ENCODE measurements around the gene RFTN1.

DNA sequence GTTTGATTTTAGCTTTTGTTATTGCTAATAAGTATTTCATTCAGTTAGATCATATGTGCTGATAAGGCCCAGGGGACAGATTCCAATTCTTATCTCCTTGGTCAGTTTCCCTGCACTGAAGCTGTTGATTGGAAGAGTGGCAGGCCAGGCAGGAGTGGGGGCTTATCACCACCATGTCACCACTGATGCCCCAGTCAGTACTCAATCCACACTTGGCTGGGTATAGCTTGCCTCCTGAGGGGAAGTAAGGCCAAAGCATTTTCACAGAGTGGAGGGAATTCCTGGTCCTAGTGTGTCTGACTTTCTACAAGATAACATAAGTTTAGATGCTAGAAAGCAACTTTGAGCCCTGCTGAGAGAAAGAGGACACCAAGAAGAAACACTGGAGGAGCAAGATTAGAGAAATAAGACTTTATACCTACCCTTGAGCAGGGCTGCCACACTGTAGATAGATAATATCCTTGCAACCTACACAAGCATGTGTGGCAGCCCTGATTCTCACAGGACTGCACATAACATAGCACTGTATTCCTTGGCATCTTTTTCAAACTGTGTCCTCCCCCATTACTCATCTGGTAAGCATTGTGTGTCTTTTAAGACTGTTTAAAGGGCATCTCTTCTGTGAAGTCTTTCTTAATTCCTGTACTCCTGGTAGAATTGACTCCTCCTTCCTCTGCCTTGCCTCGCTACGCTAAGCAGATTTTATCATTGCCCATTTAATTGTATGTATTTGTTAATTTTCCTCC lies 224.2 kb downstream of the RFTN1 start:
- TF ChIP-seq ZFP3 (CRISPR knock-in tag; IDR thresholded peaks at IDR 0.05): no peak
- TF ChIP-seq, protein P1, sequence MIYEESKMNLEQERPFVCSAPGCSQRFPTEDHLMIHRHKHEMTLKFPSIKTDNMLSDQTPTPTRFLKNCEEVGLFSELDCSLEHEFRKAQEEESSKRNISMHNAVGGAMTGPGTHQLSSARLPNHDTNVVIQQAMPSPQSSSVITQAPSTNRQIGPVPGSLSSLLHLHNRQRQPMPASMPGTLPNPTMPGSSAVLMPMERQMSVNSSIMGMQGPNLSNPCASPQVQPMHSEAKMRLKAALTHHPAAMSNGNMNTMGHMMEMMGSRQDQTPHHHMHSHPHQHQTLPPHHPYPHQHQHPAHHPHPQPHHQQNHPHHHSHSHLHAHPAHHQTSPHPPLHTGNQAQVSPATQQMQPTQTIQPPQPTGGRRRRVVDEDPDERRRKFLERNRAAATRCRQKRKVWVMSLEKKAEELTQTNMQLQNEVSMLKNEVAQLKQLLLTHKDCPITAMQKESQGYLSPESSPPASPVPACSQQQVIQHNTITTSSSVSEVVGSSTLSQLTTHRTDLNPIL (CRISPR knock-in tag; IDR thresholded peaks at IDR 0.05; ENCODE audit: low read depth): no peak
- TF ChIP-seq, protein P2, sequence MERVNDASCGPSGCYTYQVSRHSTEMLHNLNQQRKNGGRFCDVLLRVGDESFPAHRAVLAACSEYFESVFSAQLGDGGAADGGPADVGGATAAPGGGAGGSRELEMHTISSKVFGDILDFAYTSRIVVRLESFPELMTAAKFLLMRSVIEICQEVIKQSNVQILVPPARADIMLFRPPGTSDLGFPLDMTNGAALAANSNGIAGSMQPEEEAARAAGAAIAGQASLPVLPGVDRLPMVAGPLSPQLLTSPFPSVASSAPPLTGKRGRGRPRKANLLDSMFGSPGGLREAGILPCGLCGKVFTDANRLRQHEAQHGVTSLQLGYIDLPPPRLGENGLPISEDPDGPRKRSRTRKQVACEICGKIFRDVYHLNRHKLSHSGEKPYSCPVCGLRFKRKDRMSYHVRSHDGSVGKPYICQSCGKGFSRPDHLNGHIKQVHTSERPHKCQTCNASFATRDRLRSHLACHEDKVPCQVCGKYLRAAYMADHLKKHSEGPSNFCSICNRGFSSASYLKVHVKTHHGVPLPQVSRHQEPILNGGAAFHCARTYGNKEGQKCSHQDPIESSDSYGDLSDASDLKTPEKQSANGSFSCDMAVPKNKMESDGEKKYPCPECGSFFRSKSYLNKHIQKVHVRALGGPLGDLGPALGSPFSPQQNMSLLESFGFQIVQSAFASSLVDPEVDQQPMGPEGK (CRISPR knock-in tag; IDR thresholded peaks at IDR 0.05; ENCODE audit: borderline replicate concordance): no peak
- TF ChIP-seq, protein P3, sequence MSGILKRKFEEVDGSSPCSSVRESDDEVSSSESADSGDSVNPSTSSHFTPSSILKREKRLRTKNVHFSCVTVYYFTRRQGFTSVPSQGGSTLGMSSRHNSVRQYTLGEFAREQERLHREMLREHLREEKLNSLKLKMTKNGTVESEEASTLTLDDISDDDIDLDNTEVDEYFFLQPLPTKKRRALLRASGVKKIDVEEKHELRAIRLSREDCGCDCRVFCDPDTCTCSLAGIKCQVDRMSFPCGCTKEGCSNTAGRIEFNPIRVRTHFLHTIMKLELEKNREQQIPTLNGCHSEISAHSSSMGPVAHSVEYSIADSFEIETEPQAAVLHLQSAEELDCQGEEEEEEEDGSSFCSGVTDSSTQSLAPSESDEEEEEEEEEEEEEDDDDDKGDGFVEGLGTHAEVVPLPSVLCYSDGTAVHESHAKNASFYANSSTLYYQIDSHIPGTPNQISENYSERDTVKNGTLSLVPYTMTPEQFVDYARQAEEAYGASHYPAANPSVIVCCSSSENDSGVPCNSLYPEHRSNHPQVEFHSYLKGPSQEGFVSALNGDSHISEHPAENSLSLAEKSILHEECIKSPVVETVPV (CRISPR knock-in tag; IDR thresholded peaks at IDR 0.05): no peak
- no peak for TF ChIP-seq OSR1 (CRISPR knock-in tag; IDR thresholded peaks at IDR 0.05)
- no peak for TF ChIP-seq TCF4 (CRISPR knock-in tag; IDR thresholded peaks at IDR 0.05; ENCODE audit: borderline replicate concordance)
- TF ChIP-seq ZFP30 (CRISPR knock-in tag; IDR thresholded peaks at IDR 0.05): no peak
